LHCN-M2 (cell line): ENCODE measurements around the gene FAM241B. TPM values are rescaled to one million over a fixed set of nuclear protein-coding genes. Genes with fewer than 3 reads are reported as not detected.

Experiments
- DNase-seq: peaks from one replicate; pipeline ENCODE4 v3.0.0-alpha.2; 2012; ENCODE audit warnings: low read depth
- total RNA-seq: library from RNA; depleted of rRNA; stranded (reverse); fragments of >200 nt; gene quantifications from 2 replicates; pipeline ENCODE4 v1.2.3, GENCODE V29; 2014

The FAM241B gene
- total RNA-seq, 1 experiment from 2014 or later: not detected

- DNase-seq: no peak
These were observed 3.9 kb downstream of the FAM241B start for GRCh38 chr10:69633673-69634635.

GRCh38 chr10:69634759-69635425 is 4.8 kb downstream of the FAM241B start:
- no peak for DNase-seq

GRCh38 chr10:69635428-69636272 is 5.6 kb downstream of the FAM241B start:
- no peak for DNase-seq

GRCh38 chr10:69636273-69636575 is 6.2 kb downstream of the FAM241B start:
- no peak for DNase-seq

- no peak for DNase-seq
These were observed 6.9 kb downstream of the FAM241B start for GRCh38 chr10:69636626-69637605.

- no peak for DNase-seq
These were observed 8.6 kb downstream of the FAM241B start for GRCh38 chr10:69638642-69639041.

- DNase-seq: peak; percentile 32
These were observed 9.5 kb downstream of the FAM241B start for GRCh38 chr10:69639291-69640195.

GRCh38 chr10:69640196-69640980 is 10.3 kb downstream of the FAM241B start:
- DNase-seq: no peak

- DNase-seq: peak; percentile 19
These were observed 11.4 kb downstream of the FAM241B start for GRCh38 chr10:69641261-69641980.

GRCh38 chr10:69642747-69643146 is 12.7 kb downstream of the FAM241B start:
- no peak for DNase-seq

GRCh38 chr10:69643779-69644657 is 14.0 kb downstream of the FAM241B start:
- DNase-seq: no peak

- DNase-seq: peak; percentile 39
These were observed 14.7 kb downstream of the FAM241B start for GRCh38 chr10:69644658-69645295.

GRCh38 chr10:69645296-69646184 is 15.5 kb downstream of the FAM241B start:
- no peak for DNase-seq

- DNase-seq: no peak
These were observed 16.4 kb downstream of the FAM241B start for GRCh38 chr10:69646185-69647060.

GRCh38 chr10:69647126-69647525 is 17.1 kb downstream of the FAM241B start:
- DNase-seq: no peak
